ENCODE data around the gene LCN10. TPM values are rescaled to one million over a fixed set of nuclear protein-coding genes. Genes with fewer than 3 reads are reported as not detected.

LCN10 gene
- total RNA-seq, 3 donors from 2014 or later (not counting 1 experiment from before 2014, with no cell fraction given): not detected

- H3K4me3 ChIP-seq (ENCODE audit: low read length): no peak overlapping the region
- TF ChIP-seq CTCF (IDR thresholded peaks at IDR 0.05): no peak
- intact Hi-C loops (cut with micrococcal nuclease): no loop called here
- Mint-ChIP-seq H3K27me3 (ENCODE audit: low read depth in 2 of 2) (peaks cover 17 to 18% of the 10 kb centered on the region in 2 donors), H3K27ac (no peak overlapping the region), H3K9me3 (peaks cover 5 to 6% of the 10 kb centered on the region in 2 donors), H3K4me3 (no peak overlapping the region), H3K4me1 (no peaks in the 10 kb centered on the region), H3K36me3 (no peaks in the 10 kb centered on the region)
- no peaks in the 10 kb centered on the region for H3K27me3 ChIP-seq (ENCODE audit: control insufficient read depth, insufficient read depth, low read length)
- no peak overlapping the region for H3K27ac ChIP-seq (ENCODE audit: low read length)
- ATAC-seq (no peak), DNase-seq (no peak)
- H3K36me3 ChIP-seq (ENCODE audit: control insufficient read depth, insufficient read depth, low read length): no peaks in the 10 kb centered on the region
- peaks cover 25% of the 10 kb centered on the region for H3K4me1 ChIP-seq (ENCODE audit: control insufficient read depth, insufficient read depth, low read length)
- peaks cover 10% of the 10 kb centered on the region for H3K9me3 ChIP-seq (ENCODE audit: control insufficient read depth, insufficient read depth, low read length)
Measured at GRCh38 chr9:136751814-136752213, 9.1 kb upstream of the LCN10 start.

DNA sequence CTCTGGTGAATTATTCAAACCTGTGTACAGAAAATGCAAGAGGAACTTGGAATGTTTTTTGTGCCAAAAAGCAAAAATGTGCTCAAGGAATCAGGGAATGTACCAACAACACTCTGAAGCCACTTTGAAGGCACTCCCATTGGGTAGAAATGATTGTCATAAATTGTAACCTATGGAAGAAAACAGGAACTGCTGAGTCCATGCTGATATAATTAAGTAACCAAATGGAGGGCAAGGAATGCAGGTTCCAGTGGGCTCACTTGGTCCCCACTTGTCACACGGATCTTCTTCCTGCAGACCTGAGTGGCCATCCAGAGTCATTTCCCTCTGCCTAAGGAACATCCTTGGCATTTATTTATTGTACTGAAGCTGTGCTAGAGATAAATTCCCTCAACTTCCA, 8.5 kb upstream of the LCN10 start:
- H3K4me1 Mint-ChIP-seq: no peaks in the 10 kb centered on the region
- peaks cover 25% of the 10 kb centered on the region for H3K4me1 ChIP-seq (ENCODE audit: control insufficient read depth, insufficient read depth, low read length)
- no peaks in the 10 kb centered on the region for H3K36me3 ChIP-seq (ENCODE audit: control insufficient read depth, insufficient read depth, low read length)
- no peak overlapping the region for H3K27ac Mint-ChIP-seq
- no peak overlapping the region for H3K27ac ChIP-seq (ENCODE audit: low read length)
- intact Hi-C loops (cut with micrococcal nuclease): no loop called here
- H3K9me3 Mint-ChIP-seq: peaks cover 5 to 6% of the 10 kb centered on the region in 2 donors
- H3K36me3 Mint-ChIP-seq: no peaks in the 10 kb centered on the region
- TF ChIP-seq CTCF (IDR thresholded peaks at IDR 0.05): no peak
- peaks cover 10% of the 10 kb centered on the region for H3K9me3 ChIP-seq (ENCODE audit: control insufficient read depth, insufficient read depth, low read length)
- H3K4me3 ChIP-seq (ENCODE audit: low read length): no peak overlapping the region
- no peak for DNase-seq
- H3K4me3 Mint-ChIP-seq: no peak overlapping the region
- WGBS (ENCODE audit: insufficient coverage): 90% methylated on average over 1 of the region's 1 CpG
- H3K27me3 ChIP-seq (ENCODE audit: control insufficient read depth, insufficient read depth, low read length): no peaks in the 10 kb centered on the region
- H3K27me3 Mint-ChIP-seq (ENCODE audit: low read depth in 2 of 2): peaks cover 17 to 18% of the 10 kb centered on the region in 2 donors
- no peak for ATAC-seq

DNA sequence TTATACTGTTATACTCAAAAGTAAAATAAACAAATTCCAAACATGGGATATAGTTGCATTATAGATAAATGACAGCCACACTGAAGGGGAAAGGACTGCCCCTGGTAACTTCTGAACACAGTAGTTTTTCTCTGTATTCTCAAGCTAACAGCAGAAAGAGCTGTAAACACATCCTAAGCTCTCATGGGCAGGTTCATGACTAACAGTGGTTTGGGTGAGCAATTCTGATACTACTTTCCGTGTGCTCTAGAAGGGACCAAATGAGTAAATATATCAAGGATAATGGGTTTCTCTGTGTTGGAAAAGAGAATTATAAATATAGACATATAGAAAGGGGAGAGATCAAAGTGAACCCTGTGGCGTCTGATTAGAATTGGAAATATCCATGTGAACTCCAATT, 7.8 kb upstream of the LCN10 start:
- 66% methylated on average over 2 of the region's 2 CpGs for WGBS (ENCODE audit: insufficient coverage)
- TF ChIP-seq CTCF (IDR thresholded peaks at IDR 0.05): no peak
- no peak overlapping the region for H3K4me3 ChIP-seq (ENCODE audit: low read length)
- H3K9me3 ChIP-seq (ENCODE audit: control insufficient read depth, insufficient read depth, low read length): peaks cover 10% of the 10 kb centered on the region
- intact Hi-C loops (cut with micrococcal nuclease): no loop called here
- DNase-seq (no peak), ATAC-seq (no peak)
- H3K27me3 Mint-ChIP-seq (ENCODE audit: low read depth in 2 of 2): peaks cover 15 to 18% of the 10 kb centered on the region in 2 donors
- H3K9me3 Mint-ChIP-seq: peaks cover 5 to 6% of the 10 kb centered on the region in 2 donors
- H3K4me1 Mint-ChIP-seq: no peaks in the 10 kb centered on the region
- H3K4me1 ChIP-seq (ENCODE audit: control insufficient read depth, insufficient read depth, low read length): peaks cover 25% of the 10 kb centered on the region
- H3K4me3 Mint-ChIP-seq: no peak overlapping the region
- H3K36me3 ChIP-seq (ENCODE audit: control insufficient read depth, insufficient read depth, low read length): no peaks in the 10 kb centered on the region
- no peaks in the 10 kb centered on the region for H3K27me3 ChIP-seq (ENCODE audit: control insufficient read depth, insufficient read depth, low read length)
- no peak overlapping the region for H3K27ac Mint-ChIP-seq
- no peaks in the 10 kb centered on the region for H3K36me3 Mint-ChIP-seq
- no peak overlapping the region for H3K27ac ChIP-seq (ENCODE audit: low read length)

Data from natural killer cell (primary cell).